NCI-H2227 (cell line): ENCODE measurements around the gene TBC1D22A.

Source experiments
- DNase-seq: peaks from one replicate; lab custom pipeline; 2025; ENCODE audit not compliant: unreplicated experiment; lab: John Stamatoyannopoulos, UW

Gene TBC1D22A

DNA sequence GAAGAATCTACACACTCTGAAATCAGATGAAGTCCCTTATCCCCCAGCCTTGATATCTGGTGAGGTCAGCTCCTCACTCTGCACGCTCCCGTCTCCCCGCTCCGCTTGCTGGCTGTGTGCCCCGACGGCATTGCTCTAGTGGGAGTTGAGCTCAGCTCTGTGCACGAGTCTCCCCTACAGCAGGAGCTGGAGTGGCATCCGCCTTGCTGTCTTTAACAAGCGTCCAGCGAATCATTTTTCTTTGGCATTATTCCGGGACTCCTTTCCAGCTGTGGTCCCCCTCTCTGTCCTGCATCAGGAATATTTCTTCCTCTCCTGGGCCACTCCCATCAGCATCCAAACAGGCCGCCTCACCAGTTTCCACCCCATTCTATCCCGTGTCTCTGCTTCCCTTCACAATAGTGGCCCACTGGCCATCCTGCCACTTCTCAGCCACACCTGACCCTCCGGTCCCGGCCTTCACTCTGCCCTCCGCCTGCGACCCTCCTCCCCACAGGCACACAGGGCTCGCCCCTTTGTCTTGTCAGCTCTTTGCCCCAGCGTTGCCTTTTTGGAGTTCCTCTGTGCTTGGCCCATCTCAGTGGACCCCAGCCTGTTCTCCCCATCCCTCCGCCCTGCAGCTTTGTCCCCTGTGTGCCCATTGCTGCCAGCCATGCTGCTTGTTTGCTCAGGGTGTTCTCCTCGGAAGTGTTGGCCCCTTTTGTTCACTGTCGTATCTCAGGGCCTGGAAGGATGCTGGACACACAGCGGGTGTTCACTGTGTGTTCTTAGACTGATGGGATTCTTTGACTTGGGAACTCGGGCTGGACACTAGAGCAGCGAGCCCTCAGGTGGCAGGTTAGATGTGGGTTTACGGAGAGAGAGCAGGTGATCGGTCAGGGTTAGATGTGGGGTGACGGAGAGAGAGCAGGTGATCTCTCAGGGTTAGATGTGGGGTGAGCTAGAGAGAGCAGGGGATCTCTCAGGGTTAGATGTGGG is 441.8 kb downstream of the TBC1D22A start:
- no peak for DNase-seq

DNA sequence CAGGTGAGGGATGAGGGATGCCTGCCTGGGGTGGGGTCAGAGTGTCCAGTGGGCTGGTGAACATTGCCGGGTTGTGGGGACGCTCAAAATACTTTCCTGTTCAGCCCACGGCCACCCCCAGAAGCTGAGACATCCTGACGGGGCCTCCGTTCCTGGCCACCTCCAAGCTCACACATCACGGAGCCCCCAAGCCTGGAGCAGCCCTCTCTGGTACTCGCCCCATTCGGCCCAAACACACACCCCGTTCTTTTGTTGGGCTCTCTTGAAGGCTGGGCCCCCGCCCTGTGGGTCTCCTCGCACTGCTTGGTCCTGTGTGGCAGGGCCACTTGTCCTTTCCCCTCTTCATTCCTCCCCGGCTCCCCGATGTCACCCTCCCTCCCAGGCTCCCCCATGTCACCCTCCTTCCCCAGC is 442.6 kb downstream of the TBC1D22A start:
- no peak for DNase-seq

DNA sequence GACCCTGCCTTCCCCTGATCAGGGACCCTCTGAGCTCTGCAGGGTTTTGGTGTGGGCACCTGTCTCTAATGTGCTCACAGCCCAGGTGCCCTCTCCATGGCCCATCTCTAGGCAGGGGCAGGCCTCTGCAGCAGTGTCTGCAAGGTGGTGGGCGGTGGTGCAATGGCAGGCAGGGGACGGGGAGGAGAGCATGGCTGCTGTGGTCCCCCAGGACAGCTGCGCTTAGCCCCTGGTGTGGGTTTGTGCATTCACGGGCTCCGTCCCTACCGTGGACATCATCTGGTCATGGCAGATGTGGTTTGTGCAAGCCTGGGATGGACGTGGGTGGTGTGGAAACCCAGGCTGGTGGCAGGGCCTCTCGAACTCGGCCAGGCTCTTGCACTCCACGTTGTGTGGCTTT is 443.1 kb downstream of the TBC1D22A start:
- no peak for DNase-seq

DNA sequence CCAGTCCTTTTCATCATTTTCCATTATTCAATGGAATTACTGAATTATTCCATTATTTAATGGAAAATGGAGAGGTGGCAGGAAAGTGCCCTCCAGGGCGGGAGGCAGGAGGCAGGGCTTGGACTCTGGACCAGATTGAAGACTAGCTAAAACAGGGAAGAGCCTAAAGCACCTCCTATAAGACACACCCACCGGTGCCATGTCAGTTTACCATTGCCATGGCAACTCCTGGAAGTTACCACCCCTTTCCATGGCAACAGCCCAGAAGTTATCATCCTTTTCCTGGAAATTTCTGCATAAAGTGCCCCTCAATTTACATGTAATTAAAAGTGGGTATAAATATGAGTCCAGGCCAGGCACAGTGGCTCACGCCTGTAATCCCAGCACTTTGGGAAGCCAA is 443.7 kb downstream of the TBC1D22A start:
- DNase-seq = no peak

DNA sequence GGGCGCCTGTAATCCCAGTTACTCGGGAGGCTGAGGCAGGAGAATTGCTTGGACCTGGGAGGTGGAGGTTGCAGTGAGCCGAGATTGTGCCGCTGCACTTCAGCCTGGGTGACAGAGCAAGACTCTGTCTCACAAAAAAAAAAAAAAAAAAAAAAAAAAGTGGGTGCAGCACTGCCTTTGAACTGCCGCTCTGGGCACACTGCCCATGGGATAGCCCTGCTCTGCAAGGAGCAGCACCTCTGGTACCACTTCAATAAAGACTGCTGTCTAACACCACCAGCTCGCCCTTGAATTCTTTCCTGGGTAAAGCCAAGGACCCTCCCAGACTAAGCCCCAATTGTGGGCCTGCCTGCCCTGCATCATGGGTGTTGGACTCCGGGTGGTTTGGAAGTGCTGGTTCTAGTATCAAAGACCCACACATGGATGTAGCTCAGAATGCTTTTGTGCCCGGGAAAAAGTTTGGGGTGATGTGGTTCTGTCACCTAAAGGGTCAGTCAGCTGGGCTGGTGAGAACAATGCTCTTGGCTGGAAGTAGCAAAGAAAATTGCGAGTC is 444.3 kb downstream of the TBC1D22A start:
- DNase-seq = no peak

DNA sequence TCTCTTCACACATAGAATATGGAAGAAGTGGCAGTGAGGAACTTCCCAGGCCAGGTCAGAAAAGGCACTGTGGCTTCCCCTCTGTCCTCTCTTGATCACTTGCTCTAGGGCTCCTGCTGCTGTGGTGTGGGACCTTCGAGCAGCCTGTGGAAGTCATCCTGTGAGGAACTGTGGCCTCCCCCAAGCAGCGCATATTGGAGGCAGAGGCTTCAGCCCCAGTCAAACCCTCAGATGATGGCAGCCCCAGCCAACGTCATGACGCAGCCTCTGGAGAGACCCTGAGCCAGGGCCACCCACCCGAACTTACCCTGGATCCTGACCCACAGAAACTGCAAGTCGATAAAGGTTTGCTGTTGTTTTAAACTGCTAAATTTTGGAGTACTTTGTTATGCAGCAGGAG is 444.9 kb downstream of the TBC1D22A start:
- no peak for DNase-seq

DNA sequence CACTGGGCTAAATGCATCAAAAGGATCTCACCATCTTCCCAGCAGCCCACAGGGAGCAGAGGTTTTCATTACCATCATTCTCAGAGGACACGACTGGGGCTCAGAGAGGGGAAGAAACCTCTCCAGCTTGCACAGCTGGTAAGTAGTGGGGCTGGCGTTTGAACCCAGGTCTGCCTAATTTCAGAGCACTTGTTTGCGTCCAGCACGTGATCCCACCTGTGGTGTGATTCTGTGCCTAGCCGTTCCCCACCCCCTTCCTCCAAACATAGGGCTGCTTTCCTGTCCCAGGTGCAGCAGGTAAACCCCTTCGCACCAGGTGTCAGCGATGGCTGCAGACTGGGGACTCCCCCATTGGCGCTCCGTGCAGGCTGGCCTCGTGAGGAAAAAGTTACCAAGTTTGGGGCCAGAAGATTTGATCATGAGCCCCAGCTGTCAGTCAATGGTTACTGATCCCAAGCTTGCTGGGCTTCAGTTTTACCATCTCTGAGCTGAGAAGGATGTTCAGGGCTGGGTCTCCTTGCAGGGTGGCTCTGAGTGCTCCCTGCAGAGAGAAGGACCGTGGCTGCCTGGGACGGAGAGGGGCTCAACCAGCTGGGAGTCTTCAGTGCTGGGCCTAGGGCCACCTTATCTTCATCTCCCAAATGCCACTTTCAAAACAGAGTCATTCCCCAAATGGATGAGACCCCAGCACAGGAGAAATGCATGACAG is 445.6 kb downstream of the TBC1D22A start:
- DNase-seq = no peak

DNA sequence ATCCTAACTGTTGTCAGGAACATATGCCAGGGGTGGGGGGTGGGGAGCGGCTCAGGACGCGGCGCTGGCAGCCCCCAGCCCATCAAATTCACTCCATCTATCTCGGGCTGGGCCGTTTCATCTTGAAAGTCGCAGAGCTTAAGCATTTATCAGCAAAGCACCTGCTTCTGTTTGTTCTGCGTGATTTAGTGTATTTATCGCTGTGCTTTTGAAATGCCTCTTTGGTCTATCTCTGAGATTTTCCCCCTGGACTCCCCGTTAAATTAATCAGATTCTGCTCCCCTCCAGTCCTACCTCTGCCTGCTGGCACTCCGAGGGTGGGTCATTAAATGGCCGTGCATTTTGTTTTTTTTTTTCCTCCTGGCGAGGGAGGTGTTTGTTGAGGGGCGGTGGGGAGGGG is 446.2 kb downstream of the TBC1D22A start:
- no peak for DNase-seq

DNA sequence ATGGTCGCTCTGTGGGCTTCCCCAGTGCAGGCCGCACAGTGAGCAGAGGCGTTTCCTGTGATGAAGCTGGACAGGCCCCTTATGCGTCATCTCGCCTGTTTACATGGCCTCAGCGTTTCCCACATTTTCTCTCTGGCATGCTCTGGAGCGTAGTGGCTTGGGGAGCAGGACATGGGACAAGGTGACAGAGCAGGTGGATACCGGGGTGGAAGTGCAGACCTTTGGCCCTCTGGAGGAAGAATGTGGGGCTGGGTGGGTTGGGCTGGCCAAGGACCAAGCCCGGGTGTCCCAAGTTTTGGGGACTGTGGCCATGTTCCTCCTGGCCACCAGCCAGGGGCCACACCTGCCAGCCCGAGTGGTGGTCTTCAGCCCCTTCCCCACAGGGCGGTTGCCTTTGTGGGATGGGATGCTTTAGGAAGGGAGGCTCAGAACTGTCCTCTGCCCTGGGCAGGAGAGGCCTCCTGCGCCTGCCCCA is 446.6 kb downstream of the TBC1D22A start:
- DNase-seq = no peak

DNA sequence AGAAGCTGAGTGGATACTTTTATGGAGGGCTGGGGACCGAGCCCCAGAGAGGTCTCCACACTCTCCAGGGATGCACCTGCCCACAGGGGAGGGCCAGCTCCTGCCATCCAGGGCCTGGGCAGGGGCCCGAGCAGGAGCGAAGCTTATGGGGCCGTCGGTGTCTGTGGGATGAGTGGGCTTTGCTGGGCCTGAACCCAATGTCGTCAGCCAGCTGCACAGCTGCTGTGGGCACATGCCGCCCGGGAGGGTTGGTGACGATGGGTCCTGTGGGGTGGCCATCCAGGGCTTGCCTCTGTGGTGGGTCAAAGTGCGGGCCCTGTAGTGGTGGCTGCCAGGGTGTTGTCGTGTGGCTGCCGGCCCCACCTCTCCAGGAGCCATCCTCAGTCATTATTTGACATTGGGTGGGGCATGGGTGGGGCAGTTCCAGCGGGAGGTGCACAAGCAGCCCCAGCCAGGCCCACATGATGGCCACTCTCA is 447.1 kb downstream of the TBC1D22A start:
- DNase-seq = no peak

DNA sequence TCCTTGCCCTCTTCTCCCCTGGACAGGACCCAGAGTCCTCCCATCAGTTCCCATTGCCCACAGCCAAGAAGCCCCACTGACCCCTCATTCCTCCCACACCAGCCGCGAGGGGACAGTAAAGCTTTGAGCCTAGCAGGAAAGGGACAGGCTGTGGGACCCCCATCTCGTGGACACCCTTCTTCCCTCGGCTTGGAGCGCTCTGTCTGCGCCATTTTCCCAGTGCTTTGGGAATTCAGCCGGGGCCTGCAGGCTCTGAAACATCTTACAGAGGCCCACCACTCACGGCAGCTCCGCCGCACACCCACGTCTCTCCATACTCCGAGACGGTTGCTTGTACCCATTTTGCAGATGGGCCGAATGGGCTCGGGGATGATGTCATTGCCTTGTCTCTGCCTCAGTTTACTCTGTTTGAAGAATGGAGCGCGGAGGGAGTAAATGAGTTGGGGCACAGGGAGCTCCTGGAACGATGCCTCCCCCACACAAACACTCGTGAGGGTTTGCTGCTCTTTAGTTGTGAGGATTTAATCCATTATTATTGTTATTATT is 447.7 kb downstream of the TBC1D22A start:
- DNase-seq = no peak

GRCh38 chr22:47210686-47211085 is 448.2 kb downstream of the TBC1D22A start:
- no peak for DNase-seq

- no peak for DNase-seq
Measured at GRCh38 chr22:47213571-47214230, 451.3 kb downstream of the TBC1D22A start.

- no peak for DNase-seq
Measured at GRCh38 chr22:47215851-47216250, 453.4 kb downstream of the TBC1D22A start.

- DNase-seq = no peak
Measured at GRCh38 chr22:47218671-47219070, 456.2 kb downstream of the TBC1D22A start.

- DNase-seq = no peak
Measured at GRCh38 chr22:47219789-47220188, 457.3 kb downstream of the TBC1D22A start.

DNA sequence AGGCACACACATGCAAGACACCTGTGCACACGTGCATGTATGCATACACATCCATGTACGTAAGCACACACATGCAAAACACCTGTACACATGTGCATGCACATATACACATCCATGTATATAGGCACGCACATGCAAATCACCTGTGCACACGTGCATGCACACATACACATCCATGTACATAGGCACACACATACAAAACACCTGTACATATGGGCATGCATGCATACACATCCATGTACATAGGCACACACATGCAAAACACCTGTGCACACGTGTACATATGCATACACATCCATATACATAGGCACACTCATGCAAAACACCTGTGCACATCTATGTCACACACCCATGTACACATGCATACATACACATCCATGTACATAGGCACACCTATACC is 458.3 kb downstream of the TBC1D22A start:
- DNase-seq = no peak

DNA sequence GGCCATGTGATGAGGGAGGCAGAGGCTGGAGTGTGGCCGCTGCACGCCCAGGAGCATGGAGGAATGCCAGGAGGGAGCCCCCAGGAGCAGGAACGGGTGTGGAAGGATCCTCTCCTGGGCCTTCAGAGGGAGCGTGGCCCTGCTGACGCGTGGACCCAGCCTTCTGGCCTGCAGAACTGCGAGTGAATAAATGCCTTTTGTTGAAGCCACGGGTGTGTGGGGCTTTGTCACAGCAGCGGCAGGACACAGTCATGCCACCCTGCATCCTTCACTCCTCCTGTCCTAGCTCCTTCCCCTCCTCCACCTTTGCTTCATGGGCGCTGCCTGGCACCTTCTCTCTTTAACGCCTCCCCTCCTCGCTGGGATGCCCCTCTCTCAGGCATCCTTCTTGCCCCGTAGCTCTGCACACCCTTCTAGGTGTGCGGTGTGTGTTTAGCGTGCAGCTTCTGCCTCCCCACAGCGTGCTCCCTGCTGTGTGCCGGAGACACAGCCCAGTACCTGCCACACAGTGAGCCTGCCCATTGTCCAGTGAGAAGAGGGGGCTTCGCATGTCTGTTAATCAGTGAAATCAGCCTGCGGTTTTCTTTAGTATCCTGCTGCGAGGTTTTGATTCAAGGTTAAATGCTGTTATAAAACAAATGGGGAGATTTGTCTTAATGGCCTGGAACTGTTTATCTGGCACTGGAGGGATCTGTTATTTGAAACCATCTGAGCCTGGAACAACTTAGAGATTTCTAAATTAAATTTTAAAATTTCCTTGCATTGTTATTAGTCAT is 459.6 kb downstream of the TBC1D22A start:
- peak; percentile 12 for DNase-seq
